Heart left ventricle (tissue), 13 donors: ENCODE measurements around the gene DZIP1L.

Experiments
- CTCF ChIP-seq, 12 donors: fragments of 200-600 bp; sonication (generic) in 4 of 12; IDR thresholded peaks; one replicate each; pipeline versions ENCODE4 v1.5.0 to v1.8.0; 2018 to 2022; ENCODE audit warnings: antibody characterized with exemption in 12 of 12, mild to moderate bottlenecking in 5 of 12
- POLR2A ChIP-seq, 2 donors: fragments of 450-650 bp; IDR thresholded peaks; one replicate each; pipeline ENCODE4 v1.6.1; 2017; ENCODE audit warnings: antibody characterized with exemption in 2 of 2, mild to moderate bottlenecking in 2 of 2, moderate library complexity in 2 of 2
- donor health status: ischemic (EF 13 %, LVEDD 7.1; RV severe dilation, severe dysfunction).
- donor health status: DM: no; HTN: yes; CAD: no.
- donor health status: DM: no; HTN: no; CAD: no.
- donor health status: ischemic (EF 25% LVEDD 6.9; RV normal size, moderate dysfunction).
- donor health status: ischemic (EF 25% LVEDD 5.7; RV mildly dilated, moderate dysfunction).
- donor health status: ischemic (EF 35%, LVEDD 5.7; RV mildly dilated, moderate dysfunction).
- donor health status: nonischemic (EF 11% LVEDD 7.7; RV severe dilation, severe dysfunction).
- donor health status: DM: yes; HTN: yes; CAD: no.
- donor health status: PGD.
- donor health status: ischemic (EF 29% LVEDD 5.4; RV normal size, mild dysfunction).
- donor health status: nonischemic (EF 23%, LVEDD 6.1; RV moderate dilation, normal function).

GRCh38 chr3:138082085-138082991, 33.1 kb downstream of the DZIP1L start:
- no peak for TF ChIP-seq CTCF (IDR thresholded peaks at IDR 0.05)
- no peak for TF ChIP-seq POLR2A (IDR thresholded peaks at IDR 0.05)
